ENCODE measurements around the gene MGAT5B. TPM values are rescaled to one million over a fixed set of nuclear protein-coding genes. Genes with fewer than 3 reads are reported as not detected.

The MGAT5B gene
- total and polyA plus RNA-seq, 4 donors, result 0.02 to 0.25 TPM; not detected in 2

DNA sequence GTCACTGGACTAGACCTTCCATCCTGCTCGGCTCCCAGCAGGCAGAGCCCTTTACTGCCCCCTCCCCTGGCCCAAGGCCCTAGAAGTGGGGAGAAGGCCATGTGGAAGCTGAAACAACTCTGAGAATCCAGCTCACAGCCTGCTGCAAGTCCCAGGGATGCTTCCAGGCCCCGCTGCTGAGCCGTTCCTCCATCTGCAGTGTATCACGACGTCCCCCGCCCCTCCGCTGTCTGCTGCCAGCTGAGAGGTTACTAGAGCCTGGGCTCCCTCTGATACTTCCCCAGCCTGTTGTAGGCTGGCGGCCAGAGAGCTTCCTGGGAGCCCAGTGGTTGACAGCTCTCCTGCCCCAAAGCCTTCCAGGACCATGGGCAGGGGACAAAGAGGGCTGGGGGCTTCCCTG, 118.2 kb downstream of the MGAT5B start:
- Histone ChIP-seq H3K4me1 (ENCODE audit: control insufficient read depth in 4 of 4, insufficient read depth in 4 of 4, low read length in 3 of 4) (peaks cover 0 to 3% (median 0%) of the 10 kb centered on the region in 4 donors), H3K9me3 (ENCODE audit: control insufficient read depth in 4 of 4, low read length in 3 of 4) (no peaks in the 10 kb centered on the region), H3K27me3 (ENCODE audit: control insufficient read depth in 4 of 4, insufficient read depth in 4 of 4, low read length in 3 of 4) (peaks cover 0 to 7% (median 0%) of the 10 kb centered on the region in 4 donors), H3K4me3 (ENCODE audit: low read depth in 1 of 3, low read length in 3 of 3) (no peak overlapping the region), H3K27ac (ENCODE audit: low read depth in 1 of 2, low read length in 2 of 2) (no peak overlapping the region), H3K9ac (ENCODE audit: low read depth in 1 of 2, low read length in 2 of 2) (no peak overlapping the region), H3K36me3 (ENCODE audit: control insufficient read depth in 4 of 4, insufficient read depth in 3 of 4, low read depth in 1 of 4, low read length in 3 of 4) (peaks cover 0 to 1% (median 0%) of the 10 kb centered on the region in 4 donors)
- TF ChIP-seq, protein P1, sequence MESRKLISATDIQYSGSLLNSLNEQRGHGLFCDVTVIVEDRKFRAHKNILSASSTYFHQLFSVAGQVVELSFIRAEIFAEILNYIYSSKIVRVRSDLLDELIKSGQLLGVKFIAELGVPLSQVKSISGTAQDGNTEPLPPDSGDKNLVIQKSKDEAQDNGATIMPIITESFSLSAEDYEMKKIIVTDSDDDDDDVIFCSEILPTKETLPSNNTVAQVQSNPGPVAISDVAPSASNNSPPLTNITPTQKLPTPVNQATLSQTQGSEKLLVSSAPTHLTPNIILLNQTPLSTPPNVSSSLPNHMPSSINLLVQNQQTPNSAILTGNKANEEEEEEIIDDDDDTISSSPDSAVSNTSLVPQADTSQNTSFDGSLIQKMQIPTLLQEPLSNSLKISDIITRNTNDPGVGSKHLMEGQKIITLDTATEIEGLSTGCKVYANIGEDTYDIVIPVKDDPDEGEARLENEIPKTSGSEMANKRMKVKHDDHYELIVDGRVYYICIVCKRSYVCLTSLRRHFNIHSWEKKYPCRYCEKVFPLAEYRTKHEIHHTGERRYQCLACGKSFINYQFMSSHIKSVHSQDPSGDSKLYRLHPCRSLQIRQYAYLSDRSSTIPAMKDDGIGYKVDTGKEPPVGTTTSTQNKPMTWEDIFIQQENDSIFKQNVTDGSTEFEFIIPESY (IDR thresholded peaks at IDR 0.05), result no peak
- TF ChIP-seq GABPA (IDR thresholded peaks at IDR 0.05 in 1 of 2, conservative IDR thresholded peaks at IDR 0.05 in 1 of 2) (no peak), YY1 (IDR thresholded peaks at IDR 0.05) (no peak)
- 70% methylated on average over 8 of the region's 8 CpGs for WGBS
- no peak for DNase-seq (ENCODE audit: low spot score)

DNA sequence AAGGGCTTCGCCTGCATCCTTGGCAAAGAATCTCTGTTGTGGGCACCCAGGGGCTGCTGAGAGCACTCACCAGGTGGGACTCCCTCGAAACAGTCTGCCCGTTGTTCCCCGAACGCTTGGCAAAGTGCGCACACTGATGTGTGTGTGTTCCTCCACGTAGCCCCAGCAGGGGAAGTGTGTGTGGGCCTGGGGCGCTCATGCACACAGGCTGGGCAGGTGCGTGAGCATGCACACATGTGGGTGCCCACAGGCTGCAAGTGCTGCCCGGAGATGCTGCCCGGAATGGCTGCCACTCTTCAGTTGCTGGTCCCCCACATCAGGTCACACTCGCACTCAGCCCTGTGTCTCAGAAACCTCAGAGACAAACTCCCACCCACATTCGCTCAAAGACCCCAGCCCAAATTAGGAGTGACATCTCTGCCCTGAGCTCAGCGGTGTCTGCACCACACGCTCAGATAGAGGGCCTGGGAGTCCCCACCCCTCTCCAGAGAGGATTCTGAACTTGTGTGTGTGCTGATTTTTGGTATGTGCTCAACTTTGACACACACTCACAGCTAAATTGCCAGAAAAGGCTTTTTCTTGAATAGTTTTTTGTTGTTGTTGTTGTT, 119.4 kb downstream of the MGAT5B start:
- no peaks in the 10 kb centered on the region for H3K36me3 ChIP-seq (ENCODE audit: control insufficient read depth in 4 of 4, insufficient read depth in 3 of 4, low read depth in 1 of 4, low read length in 3 of 4)
- no peak for DNase-seq (ENCODE audit: low spot score)
- H3K27me3 ChIP-seq (ENCODE audit: control insufficient read depth in 4 of 4, insufficient read depth in 4 of 4, low read length in 3 of 4), result peaks cover 0 to 7% (median 0%) of the 10 kb centered on the region in 4 donors
- H3K27ac ChIP-seq (ENCODE audit: low read depth in 1 of 2, low read length in 2 of 2), result no peak overlapping the region
- H3K4me3 ChIP-seq (ENCODE audit: low read depth in 1 of 3, low read length in 3 of 3), result no peak overlapping the region
- WGBS, result 78% methylated on average over 15 of the region's 15 CpGs
- H3K9ac ChIP-seq (ENCODE audit: low read depth in 1 of 2, low read length in 2 of 2), result no peak overlapping the region
- TF ChIP-seq, protein P2, sequence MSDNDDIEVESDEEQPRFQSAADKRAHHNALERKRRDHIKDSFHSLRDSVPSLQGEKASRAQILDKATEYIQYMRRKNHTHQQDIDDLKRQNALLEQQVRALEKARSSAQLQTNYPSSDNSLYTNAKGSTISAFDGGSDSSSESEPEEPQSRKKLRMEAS (IDR thresholded peaks at IDR 0.05), result no peak
- TF ChIP-seq, protein P3, sequence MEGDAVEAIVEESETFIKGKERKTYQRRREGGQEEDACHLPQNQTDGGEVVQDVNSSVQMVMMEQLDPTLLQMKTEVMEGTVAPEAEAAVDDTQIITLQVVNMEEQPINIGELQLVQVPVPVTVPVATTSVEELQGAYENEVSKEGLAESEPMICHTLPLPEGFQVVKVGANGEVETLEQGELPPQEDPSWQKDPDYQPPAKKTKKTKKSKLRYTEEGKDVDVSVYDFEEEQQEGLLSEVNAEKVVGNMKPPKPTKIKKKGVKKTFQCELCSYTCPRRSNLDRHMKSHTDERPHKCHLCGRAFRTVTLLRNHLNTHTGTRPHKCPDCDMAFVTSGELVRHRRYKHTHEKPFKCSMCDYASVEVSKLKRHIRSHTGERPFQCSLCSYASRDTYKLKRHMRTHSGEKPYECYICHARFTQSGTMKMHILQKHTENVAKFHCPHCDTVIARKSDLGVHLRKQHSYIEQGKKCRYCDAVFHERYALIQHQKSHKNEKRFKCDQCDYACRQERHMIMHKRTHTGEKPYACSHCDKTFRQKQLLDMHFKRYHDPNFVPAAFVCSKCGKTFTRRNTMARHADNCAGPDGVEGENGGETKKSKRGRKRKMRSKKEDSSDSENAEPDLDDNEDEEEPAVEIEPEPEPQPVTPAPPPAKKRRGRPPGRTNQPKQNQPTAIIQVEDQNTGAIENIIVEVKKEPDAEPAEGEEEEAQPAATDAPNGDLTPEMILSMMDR (IDR thresholded peaks at IDR 0.05; ENCODE audit: low read depth, low read length, missing input control), result no peak
- no peak for TF ChIP-seq RXRA (IDR thresholded peaks at IDR 0.05)
- peaks cover 0 to 3% (median 0%) of the 10 kb centered on the region in 4 donors for H3K4me1 ChIP-seq (ENCODE audit: control insufficient read depth in 4 of 4, insufficient read depth in 4 of 4, low read length in 3 of 4)
- no peaks in the 10 kb centered on the region for H3K9me3 ChIP-seq (ENCODE audit: control insufficient read depth in 4 of 4, low read length in 3 of 4)

DNA sequence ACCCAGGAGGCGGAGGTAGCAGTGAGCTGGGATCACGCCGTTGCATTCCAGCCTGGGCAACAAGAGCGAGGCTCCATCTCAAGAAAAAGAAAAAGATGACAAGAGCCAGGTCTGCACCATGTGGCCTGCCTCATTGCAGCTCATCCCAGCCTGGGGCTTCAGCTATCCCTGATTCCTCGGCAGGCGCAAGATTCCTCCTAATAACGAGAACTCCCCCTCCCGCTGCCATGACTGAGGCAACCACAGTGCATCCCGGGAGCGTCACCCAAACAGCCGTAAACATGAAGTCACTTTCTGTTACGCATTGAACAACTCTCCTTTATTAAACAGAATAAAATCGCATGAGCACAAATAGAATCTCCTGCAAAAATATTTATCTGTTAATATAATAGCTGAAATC, 120.6 kb downstream of the MGAT5B start:
- no peak overlapping the region for H3K9ac ChIP-seq (ENCODE audit: low read depth in 1 of 2, low read length in 2 of 2)
- H3K27ac ChIP-seq (ENCODE audit: low read depth in 1 of 2, low read length in 2 of 2), result no peak overlapping the region
- no peak for TF ChIP-seq FOXA2 (IDR thresholded peaks at IDR 0.05)
- no peak for TF ChIP-seq RAD21 (IDR thresholded peaks at IDR 0.05)
- TF ChIP-seq YY1 (IDR thresholded peaks at IDR 0.05), result no peak
- TF ChIP-seq JUND (IDR thresholded peaks at IDR 0.05), result no peak
- TF ChIP-seq, protein P1 (IDR thresholded peaks at IDR 0.05), result no peak
- TF ChIP-seq HNF4G (IDR thresholded peaks at IDR 0.05), result no peak
- TF ChIP-seq, protein P4, sequence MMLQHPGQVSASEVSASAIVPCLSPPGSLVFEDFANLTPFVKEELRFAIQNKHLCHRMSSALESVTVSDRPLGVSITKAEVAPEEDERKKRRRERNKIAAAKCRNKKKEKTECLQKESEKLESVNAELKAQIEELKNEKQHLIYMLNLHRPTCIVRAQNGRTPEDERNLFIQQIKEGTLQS (IDR thresholded peaks at IDR 0.05), result no peak
- TF ChIP-seq FOXA1 (IDR thresholded peaks at IDR 0.05), result no peak
- no peak for TF ChIP-seq TAF1 (conservative IDR thresholded peaks at IDR 0.05)
- no peak for TF ChIP-seq SP1 (IDR thresholded peaks at IDR 0.05)
- no peak for TF ChIP-seq RXRA (IDR thresholded peaks at IDR 0.05)
- H3K9me3 ChIP-seq (ENCODE audit: control insufficient read depth in 4 of 4, low read length in 3 of 4), result no peaks in the 10 kb centered on the region
- no peak overlapping the region for H3K4me3 ChIP-seq (ENCODE audit: low read depth in 1 of 3, low read length in 3 of 3)
- no peaks in the 10 kb centered on the region for H3K27me3 ChIP-seq (ENCODE audit: control insufficient read depth in 4 of 4, insufficient read depth in 4 of 4, low read length in 3 of 4)
- H3K36me3 ChIP-seq (ENCODE audit: control insufficient read depth in 4 of 4, insufficient read depth in 3 of 4, low read depth in 1 of 4, low read length in 3 of 4), result no peaks in the 10 kb centered on the region
- no peak for DNase-seq (ENCODE audit: low spot score)
- no peaks in the 10 kb centered on the region for H3K4me1 ChIP-seq (ENCODE audit: control insufficient read depth in 4 of 4, insufficient read depth in 4 of 4, low read length in 3 of 4)
- WGBS, result 84% methylated on average over 13 of the region's 13 CpGs
